Hypothalamus (tissue), 51 donors: ENCODE results near the gene C19orf73.
"Not testable (repeated sequence)": the region's sequence is repeated elsewhere in the genome, so short reads cannot be mapped to it uniquely, and the experiment has no call there.

Experiments used
- DNase-seq, 51 donors: peaks; one replicate each; lab custom pipeline; 2025; lab: John Stamatoyannopoulos, UW

C19orf73 gene

GRCh38 chr19:49125025-49125731 lies 6.2 kb upstream of the C19orf73 start:
- no peak for DNase-seq

GRCh38 chr19:49123285-49123684 lies 4.3 kb upstream of the C19orf73 start:
- not testable (repeated sequence) for DNase-seq

DNA sequence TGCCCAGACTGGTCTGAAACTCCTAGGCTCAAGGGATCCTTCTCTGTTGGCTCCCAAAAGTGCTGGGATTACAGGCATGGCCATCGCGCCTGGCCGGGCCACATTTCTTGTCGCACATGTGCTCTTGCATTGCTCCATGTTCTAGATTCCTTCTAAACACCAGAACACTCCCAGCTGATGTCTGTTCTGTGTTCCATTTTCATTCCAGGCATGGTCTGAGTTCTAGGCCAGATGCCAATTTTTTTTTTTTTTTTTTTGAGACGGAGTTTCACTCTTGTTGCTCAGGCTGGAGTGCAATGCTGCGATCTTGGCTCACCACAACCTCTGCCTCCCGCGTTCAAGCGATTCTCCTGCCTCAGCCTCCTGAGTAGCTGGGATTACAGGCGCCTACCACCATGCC lies 2.9 kb upstream of the C19orf73 start:
- not testable (repeated sequence) for DNase-seq

DNA sequence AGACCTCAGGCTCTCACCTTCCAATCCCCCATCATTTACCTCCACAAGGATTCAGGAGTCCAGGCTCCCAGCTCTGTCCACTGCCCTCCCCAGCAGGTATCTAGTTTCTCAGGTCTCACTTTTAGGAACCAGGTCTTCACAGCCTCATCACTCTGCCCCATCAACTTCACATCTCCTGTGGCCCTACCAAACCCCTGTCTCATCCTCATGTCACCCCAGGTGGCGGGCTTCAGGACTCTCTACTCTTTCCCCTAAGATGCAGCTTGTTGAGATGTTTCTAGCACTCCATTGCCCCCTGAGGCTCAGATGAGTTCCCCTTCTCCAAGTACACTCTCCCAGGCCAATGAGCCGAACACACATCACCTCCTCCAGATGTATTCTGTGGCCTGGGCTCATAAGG lies 1.9 kb upstream of the C19orf73 start:
- DNase-seq: no peak

- DNase-seq: no peak
These were observed 1.4 kb upstream of the C19orf73 start for GRCh38 chr19:49120325-49120683.

GRCh38 chr19:49119411-49120324 lies 725 bp upstream of the C19orf73 start, which contains the start of gene PPFIA3:
PPFIA3 (plus strand) TSS chr19:49119544; CDS start chr19:49127874, 8,330 bp downstream.
- peak in 35 of 51 donors; percentile 9 to 67 (median 30) for DNase-seq

- peak in 1 of 51 donors; percentile 40 for DNase-seq
These were observed 1.0 kb downstream of the C19orf73 start for GRCh38 chr19:49117677-49118564.

DNA sequence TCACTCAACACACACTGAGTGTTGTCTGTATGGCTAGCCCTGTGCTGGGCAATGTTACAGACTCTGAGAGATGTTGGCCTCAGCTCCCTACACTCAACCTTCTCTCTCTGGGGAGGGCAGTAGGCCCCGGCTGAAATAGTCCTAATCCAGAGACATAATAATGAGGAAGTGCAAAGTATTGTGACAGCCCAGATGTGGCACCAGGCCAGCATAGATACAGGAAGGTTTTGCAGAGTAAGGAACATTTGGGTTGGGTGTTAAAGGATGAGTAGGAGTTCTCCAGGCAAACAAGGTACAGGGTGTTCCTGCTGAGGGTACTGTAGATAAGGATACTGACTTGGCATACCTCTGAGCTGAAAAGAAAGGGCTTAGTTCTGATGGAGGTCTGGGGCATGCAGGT lies 2.4 kb downstream of the C19orf73 start:
- no peak for DNase-seq

DNA sequence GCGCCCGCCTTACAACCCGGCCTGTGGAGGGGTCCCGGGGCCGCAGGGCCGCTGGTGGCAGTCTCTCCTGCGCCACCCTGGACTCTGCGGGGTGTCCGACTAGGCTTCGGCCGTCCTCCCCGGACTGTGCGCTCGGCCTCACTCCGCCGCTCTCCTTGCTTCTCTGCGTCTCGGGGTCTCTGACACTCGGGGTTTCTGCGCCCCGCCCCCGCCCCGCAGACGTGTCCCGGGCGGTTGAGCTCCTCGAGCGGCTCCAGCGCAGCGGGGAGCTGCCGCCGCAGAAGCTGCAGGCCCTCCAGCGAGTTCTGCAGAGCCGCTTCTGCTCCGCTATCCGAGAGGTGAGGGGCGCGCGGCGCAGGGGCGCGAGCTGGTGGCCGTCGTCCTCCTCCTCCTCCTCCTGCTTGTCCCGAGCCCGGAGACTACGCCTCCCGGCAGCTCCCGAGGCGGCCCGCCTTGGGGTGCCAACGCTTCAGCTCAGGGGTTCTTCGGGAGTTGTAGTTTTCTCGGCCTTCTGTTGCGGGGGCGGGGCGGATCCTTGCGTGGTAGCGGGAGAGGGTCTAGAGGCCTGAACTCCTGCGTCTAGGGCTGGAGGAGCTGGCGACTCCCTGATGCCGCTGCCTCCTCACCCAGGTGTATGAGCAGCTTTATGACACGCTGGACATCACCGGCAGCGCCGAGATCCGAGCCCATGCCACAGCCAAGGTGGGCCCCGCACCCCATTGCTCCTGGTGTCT lies 4.1 kb downstream of the C19orf73 start:
- peak in 47 of 51 donors; percentile 19 to 88 (median 67) for DNase-seq

GRCh38 chr19:49113762-49114629 lies 4.9 kb downstream of the C19orf73 start, which contains the start of gene LIN7B:
LIN7B (plus strand) TSS chr19:49114370; CDS start chr19:49114405, 35 bp downstream.
- DNase-seq: peak in 46 of 51 donors; percentile 13 to 83 (median 48)

- DNase-seq: no peak
These were observed 7.5 kb downstream of the C19orf73 start for GRCh38 chr19:49111218-49111998.

DNA sequence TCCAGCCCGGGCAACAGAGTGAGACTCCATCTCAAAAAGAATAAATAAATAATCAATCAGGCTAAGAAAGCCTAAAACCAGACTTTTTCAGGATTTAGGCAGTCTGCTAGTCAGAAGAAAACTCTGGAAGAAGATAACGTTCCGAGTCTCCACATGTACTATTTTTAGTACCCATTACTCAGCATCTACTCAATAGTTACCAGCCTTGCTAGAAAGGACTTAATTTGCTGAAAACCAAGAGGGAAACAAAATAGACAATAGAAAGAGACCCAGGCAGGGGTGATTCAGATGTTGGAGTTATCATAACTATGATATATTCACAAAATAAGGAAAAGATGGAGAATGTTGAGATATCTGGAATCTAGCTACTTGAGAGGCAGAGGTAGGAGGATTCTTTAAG lies 8.4 kb downstream of the C19orf73 start:
- DNase-seq: no peak

GRCh38 chr19:49109569-49110233 lies 9.2 kb downstream of the C19orf73 start:
- DNase-seq: no peak

- no peak for DNase-seq
These were observed 9.9 kb downstream of the C19orf73 start for GRCh38 chr19:49109051-49109450.

DNA sequence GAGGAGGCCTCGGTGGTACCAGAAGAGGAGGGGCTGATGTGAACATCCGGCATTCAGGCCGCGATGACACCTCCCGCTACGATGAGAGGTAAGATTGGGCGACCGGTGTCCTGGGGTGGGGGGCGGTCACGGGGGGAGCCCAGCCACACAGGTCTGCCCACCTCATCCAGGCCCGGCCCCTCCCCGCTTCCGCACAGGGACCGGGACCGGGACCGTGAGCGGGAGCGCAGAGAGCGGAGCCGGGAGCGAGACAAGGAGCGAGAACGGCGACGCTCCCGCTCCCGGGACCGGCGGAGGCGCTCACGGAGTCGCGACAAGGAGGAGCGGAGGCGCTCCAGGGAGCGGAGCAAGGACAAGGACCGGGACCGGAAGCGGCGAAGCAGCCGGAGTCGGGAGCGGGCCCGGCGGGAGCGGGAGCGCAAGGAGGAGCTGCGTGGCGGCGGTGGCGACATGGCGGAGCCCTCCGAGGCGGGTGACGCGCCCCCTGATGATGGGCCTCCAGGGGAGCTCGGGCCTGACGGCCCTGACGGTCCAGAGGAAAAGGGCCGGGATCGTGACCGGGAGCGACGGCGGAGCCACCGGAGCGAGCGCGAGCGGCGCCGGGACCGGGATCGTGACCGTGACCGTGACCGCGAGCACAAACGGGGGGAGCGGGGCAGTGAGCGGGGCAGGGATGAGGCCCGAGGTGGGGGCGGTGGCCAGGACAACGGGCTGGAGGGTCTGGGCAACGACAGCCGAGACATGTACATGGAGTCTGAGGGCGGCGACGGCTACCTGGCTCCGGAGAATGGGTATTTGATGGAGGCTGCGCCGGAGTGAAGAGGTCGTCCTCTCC lies 11.1 kb downstream of the C19orf73 start:
- DNase-seq: no peak

DNA sequence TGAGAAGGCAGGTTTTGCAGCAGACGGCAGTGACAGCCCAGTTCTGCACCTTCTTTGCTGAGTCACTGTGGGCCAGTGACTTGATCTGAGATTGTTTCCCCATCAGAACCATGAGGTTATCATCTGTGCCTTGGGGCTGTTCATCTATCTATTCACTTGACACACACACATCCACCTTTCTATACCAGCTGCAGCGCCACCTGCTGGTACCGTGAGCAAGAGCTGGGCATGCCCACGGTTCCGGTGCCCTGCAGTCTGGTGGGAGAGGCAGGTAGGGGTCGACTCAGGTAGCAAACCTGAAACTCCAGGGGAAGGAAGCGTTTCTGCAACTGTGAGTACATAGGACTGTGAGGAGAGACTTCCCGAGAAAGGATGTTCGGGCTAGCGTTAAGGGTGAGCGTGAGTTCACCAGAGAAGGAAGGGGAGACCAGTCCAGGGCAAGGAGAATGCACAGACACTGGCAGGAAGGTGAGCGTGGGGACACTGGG lies 12.3 kb downstream of the C19orf73 start:
- peak in 29 of 51 donors; percentile 3 to 56 (median 23) for DNase-seq
